ENCODE results near the gene SLC16A7.

Gene SLC16A7

GRCh38 chr12:59578254-59578653 is 17.6 kb upstream of the SLC16A7 start:
- no peak for DNase-seq (ENCODE audit: low read depth)

GRCh38 chr12:59579631-59580030 is 16.2 kb upstream of the SLC16A7 start:
- no peak for TF ChIP-seq CTCF (IDR thresholded peaks at IDR 0.05; ENCODE audit: control insufficient read depth, extremely low read depth, insufficient read depth)

More at GRCh38 chr12:59578254-59578653, 17.6 kb upstream of the SLC16A7 start:
- H3K4me3 ChIP-seq (ENCODE audit: low read depth, low read length): no peak overlapping the region
- no peak for TF ChIP-seq CTCF (IDR thresholded peaks at IDR 0.05; ENCODE audit: control insufficient read depth, extremely low read depth, insufficient read depth)

GRCh38 chr12:59580050-59580449 is 15.8 kb upstream of the SLC16A7 start:
- TF ChIP-seq CTCF (IDR thresholded peaks at IDR 0.05; ENCODE audit: control insufficient read depth, extremely low read depth, insufficient read depth): no peak
- DNase-seq (ENCODE audit: low read depth): no peak
- H3K4me3 ChIP-seq (ENCODE audit: low read depth, low read length): no peak overlapping the region

More at GRCh38 chr12:59579631-59580030, 16.2 kb upstream of the SLC16A7 start:
- no peak overlapping the region for H3K4me3 ChIP-seq (ENCODE audit: low read depth, low read length)
- no peak for DNase-seq (ENCODE audit: low read depth)

GRCh38 chr12:59583003-59583712 is 12.7 kb upstream of the SLC16A7 start:
- H3K4me3 ChIP-seq (ENCODE audit: low read depth, low read length): no peak overlapping the region
- no peak for TF ChIP-seq CTCF (IDR thresholded peaks at IDR 0.05; ENCODE audit: control insufficient read depth, extremely low read depth, insufficient read depth)
- DNase-seq (ENCODE audit: low read depth): no peak

- H3K4me3 ChIP-seq (ENCODE audit: low read depth, low read length): no peak overlapping the region
- DNase-seq (ENCODE audit: low read depth): no peak
- TF ChIP-seq CTCF (IDR thresholded peaks at IDR 0.05; ENCODE audit: control insufficient read depth, extremely low read depth, insufficient read depth): no peak
Measured at GRCh38 chr12:59587710-59588109, 8.1 kb upstream of the SLC16A7 start.

GRCh38 chr12:59593761-59594160 is 2.1 kb upstream of the SLC16A7 start:
- TF ChIP-seq CTCF (IDR thresholded peaks at IDR 0.05; ENCODE audit: control insufficient read depth, extremely low read depth, insufficient read depth): no peak
- DNase-seq (ENCODE audit: low read depth): no peak
- H3K4me3 ChIP-seq (ENCODE audit: low read depth, low read length): no peak overlapping the region
